Measurements from ENCODE around the gene ZNF502.

DNA sequence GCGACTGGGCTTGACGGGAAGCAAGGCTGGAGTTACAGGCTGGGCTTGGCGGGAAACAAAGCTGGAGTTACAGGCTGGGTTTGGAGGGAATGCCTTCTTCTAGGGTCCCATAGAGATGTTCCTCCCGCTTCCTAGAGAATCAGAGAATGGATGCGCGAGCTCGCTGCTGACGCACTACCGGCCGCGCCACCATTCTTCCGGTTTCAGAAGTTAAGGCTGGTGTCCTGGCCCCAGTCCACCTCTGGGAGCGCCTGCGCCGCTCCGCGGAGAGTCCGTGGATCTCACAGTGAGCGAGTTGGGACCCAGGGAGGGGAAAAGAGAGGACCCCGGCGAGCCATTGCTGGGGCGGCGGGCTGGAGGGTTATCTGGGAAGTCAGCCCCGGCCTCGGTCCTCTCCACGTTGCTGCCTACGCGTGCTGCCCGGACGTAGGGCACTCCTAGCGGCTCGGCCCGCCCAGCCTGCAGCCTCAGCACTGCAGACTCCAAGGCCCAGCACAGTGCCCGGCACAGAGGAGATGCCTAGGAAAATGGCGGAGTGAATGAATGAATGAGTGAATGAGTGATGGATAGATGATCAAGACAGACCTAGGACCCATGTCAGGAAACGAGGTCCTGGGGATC is at the start of gene ZNF502:
- TF ChIP-seq, protein P1, sequence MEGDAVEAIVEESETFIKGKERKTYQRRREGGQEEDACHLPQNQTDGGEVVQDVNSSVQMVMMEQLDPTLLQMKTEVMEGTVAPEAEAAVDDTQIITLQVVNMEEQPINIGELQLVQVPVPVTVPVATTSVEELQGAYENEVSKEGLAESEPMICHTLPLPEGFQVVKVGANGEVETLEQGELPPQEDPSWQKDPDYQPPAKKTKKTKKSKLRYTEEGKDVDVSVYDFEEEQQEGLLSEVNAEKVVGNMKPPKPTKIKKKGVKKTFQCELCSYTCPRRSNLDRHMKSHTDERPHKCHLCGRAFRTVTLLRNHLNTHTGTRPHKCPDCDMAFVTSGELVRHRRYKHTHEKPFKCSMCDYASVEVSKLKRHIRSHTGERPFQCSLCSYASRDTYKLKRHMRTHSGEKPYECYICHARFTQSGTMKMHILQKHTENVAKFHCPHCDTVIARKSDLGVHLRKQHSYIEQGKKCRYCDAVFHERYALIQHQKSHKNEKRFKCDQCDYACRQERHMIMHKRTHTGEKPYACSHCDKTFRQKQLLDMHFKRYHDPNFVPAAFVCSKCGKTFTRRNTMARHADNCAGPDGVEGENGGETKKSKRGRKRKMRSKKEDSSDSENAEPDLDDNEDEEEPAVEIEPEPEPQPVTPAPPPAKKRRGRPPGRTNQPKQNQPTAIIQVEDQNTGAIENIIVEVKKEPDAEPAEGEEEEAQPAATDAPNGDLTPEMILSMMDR (conservative IDR thresholded peaks at IDR 0.05), result no peak; the same call in none of the 2 replicates
- no peak for TF ChIP-seq ZFX (IDR thresholded peaks at IDR 0.05)
